ENCODE results near the gene OR8G5.

GRCh38 chr11:124207102-124207792 is 48.9 kb upstream of the OR8G5 start:
- TF ChIP-seq ZFP3 (CRISPR knock-in tag; IDR thresholded peaks at IDR 0.05) (no peak), PATZ1 (CRISPR knock-in tag; IDR thresholded peaks at IDR 0.05; ENCODE audit: borderline replicate concordance) (no peak), ARNTL (CRISPR knock-in tag; IDR thresholded peaks at IDR 0.05; ENCODE audit: borderline replicate concordance, low read depth) (no peak), RARB (CRISPR knock-in tag; IDR thresholded peaks at IDR 0.05) (no peak)

Data from SK-N-SH treated with all-trans-retinoic acid at 6 μM for 48 hours (cell line).